HCT116 (cell line): ENCODE data around the gene FAM184A.

ENCODE experiments used
- CTCF ChIP-seq, 3 experiments: fragments of 200-600 bp in 1 of 3; sonication (generic) in 1 of 3; IDR thresholded peaks in 2 of 3; conservative IDR thresholded peaks in 1 of 3; 2 replicates each; pipeline ENCODE4 v1.5.1; 2012 to 2017; ENCODE audit warnings: low read depth in 2 of 3, low read length in 2 of 3, antibody characterized with exemption in 1 of 3, borderline replicate concordance in 1 of 3, control low read depth in 1 of 3, mild to moderate bottlenecking in 1 of 3, mixed read lengths in 1 of 3, mixed run types in 1 of 3, moderate library complexity in 1 of 3; ENCODE audit not compliant: insufficient read depth in 1 of 3
- FOSL1 ChIP-seq: IDR thresholded peaks from 2 replicates; pipeline ENCODE4 v1.6.1; 2012; ENCODE audit warnings: low read depth
- JUND ChIP-seq: IDR thresholded peaks from 2 replicates; pipeline ENCODE4 v1.6.1; 2012
- POLR2A ChIP-seq: IDR thresholded peaks from 2 replicates; pipeline ENCODE4 v1.7.0; 2011; ENCODE audit warnings: borderline replicate concordance; ENCODE audit not compliant: insufficient read depth, insufficient read length; ENCODE audit errors: extremely low read depth
- RAD21 ChIP-seq: IDR thresholded peaks from 2 replicates; pipeline ENCODE4 v1.6.1; 2012; ENCODE audit warnings: low read depth, mild to moderate bottlenecking
- SP1 ChIP-seq: IDR thresholded peaks from 2 replicates; pipeline ENCODE4 v1.6.1; 2012; ENCODE audit warnings: low read depth
- ZNF274 ChIP-seq: fragments of 200-500 bp; sonication (Bioruptor generic); IDR thresholded peaks from 2 replicates; pipeline ENCODE4 v1.6.1; 2014; ENCODE audit warnings: mild to moderate bottlenecking, low read depth, low read length, inconsistent platforms

GRCh38 chr6:118931436-118931835 is 147.0 kb downstream of the FAM184A start:
- TF ChIP-seq CTCF (IDR thresholded peaks at IDR 0.05 in 2 of 3, conservative IDR thresholded peaks at IDR 0.05 in 1 of 3; ENCODE audit: borderline replicate concordance in 1 of 3, insufficient read depth in 1 of 3, low read depth in 2 of 3, low read length in 2 of 3) (no peak), ZNF274 (no peak), JUND (no peak), RAD21 (no peak), SP1 (no peak), POLR2A (no peak), FOSL1 (no peak)
